Suprapubic skin (tissue), 4 donors: ENCODE data around the gene TSHZ1. TPM values are rescaled to one million over a fixed set of nuclear protein-coding genes. Genes with fewer than 3 reads are reported as not detected.

Experiments
- DNase-seq, 2 donors: peaks; one replicate each; pipeline ENCODE4 v3.0.0-alpha.2; 2019; ENCODE audit warnings: low spot score in 2 of 2
- H3K27ac ChIP-seq: fragments of 200-600 bp; sonication (generic); one replicate; pipeline ENCODE4 v1.5.1; 2019
- H3K27me3 ChIP-seq: fragments of 200-600 bp; sonication (generic); one replicate; pipeline ENCODE4 v1.5.1; 2019
- H3K36me3 ChIP-seq: fragments of 200-600 bp; sonication (generic); one replicate; pipeline ENCODE4 v1.5.1; 2019
- H3K4me1 ChIP-seq: fragments of 200-600 bp; sonication (generic); one replicate; pipeline ENCODE4 v1.5.1; 2019
- H3K4me3 ChIP-seq: fragments of 200-600 bp; sonication (generic); one replicate; pipeline ENCODE4 v1.5.1; 2019; ENCODE audit warnings: mild to moderate bottlenecking
- H3K9me3 ChIP-seq: fragments of 200-600 bp; sonication (generic); one replicate; pipeline ENCODE4 v1.5.1; 2019
- EP300 ChIP-seq: sonication (generic); formaldehyde crosslinking; IDR thresholded peaks from one replicate; pipeline ENCODE4 v1.6.1; 2017; ENCODE audit warnings: antibody characterized with exemption
- POLR2A ChIP-seq, 2 donors: fragments of 450-650 bp; IDR thresholded peaks; one replicate each; pipeline ENCODE4 v1.6.1; 2017; ENCODE audit warnings: antibody characterized with exemption in 2 of 2, mild to moderate bottlenecking in 2 of 2, moderate library complexity in 2 of 2
- POLR2AphosphoS5 ChIP-seq, 3 donors: sonication (generic); formaldehyde crosslinking; IDR thresholded peaks; one replicate each; pipeline ENCODE4 v1.6.1; 2017; ENCODE audit warnings: antibody characterized with exemption in 3 of 3
- WGBS: methylation state at CpG from one replicate; pipeline ENCODE4 v1.1.5; 2018; 5-methylcytosine and 5-hydroxymethylcytosine counted together
- total RNA-seq, 4 donors: library from RNA; depleted of rRNA; stranded (reverse); fragments of >200 nt; gene quantifications; one replicate each; pipeline ENCODE4 v1.1.0, GENCODE V29; 2016
- TF ChIP-seq, protein P1 (sequence below), 2 donors: fragments of 200-600 bp in 1 of 2; fragments of 450-650 bp in 1 of 2; sonication (generic) in 1 of 2; IDR thresholded peaks; one replicate each; pipeline ENCODE4 v1.5.1; 2016 to 2019; ENCODE audit warnings: antibody characterized with exemption in 2 of 2, mild to moderate bottlenecking in 1 of 2, moderate library complexity in 1 of 2

Gene TSHZ1
- total RNA-seq, 4 donors from 2014 or later: 15.2 to 24.5 (median 20.3) TPM

DNA sequence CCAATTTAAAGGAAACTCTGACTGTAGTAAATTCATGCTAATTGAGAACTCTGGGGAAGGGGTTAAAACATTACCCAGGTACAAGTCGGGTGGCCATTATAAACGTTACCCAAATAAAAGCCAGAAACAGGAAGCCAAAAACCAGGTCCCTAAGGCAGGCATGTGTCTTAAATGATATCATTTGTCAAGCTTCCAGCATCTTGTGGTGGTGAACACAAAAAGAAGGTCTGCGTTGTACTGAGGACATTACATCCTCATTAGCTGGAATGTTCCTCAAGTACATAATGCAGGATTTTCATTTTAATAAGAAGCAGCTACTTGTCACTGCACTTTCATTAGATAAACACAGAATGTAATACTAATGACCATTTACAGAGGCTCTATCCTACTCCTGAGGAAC lies 12.6 kb upstream of the TSHZ1 start:
- Histone ChIP-seq H3K9me3 (no peaks in the 10 kb centered on the region), H3K27ac (no peak overlapping the region), H3K36me3 (peaks cover 6% of the 10 kb centered on the region), H3K4me1 (peaks cover 47% of the 10 kb centered on the region), H3K27me3 (no peaks in the 10 kb centered on the region), H3K4me3 (no peak overlapping the region)
- no peak for DNase-seq
- WGBS: 10% methylated on average over 3 of the region's 3 CpGs
- TF ChIP-seq POLR2A (IDR thresholded peaks at IDR 0.05): no peak
- TF ChIP-seq, protein P1, sequence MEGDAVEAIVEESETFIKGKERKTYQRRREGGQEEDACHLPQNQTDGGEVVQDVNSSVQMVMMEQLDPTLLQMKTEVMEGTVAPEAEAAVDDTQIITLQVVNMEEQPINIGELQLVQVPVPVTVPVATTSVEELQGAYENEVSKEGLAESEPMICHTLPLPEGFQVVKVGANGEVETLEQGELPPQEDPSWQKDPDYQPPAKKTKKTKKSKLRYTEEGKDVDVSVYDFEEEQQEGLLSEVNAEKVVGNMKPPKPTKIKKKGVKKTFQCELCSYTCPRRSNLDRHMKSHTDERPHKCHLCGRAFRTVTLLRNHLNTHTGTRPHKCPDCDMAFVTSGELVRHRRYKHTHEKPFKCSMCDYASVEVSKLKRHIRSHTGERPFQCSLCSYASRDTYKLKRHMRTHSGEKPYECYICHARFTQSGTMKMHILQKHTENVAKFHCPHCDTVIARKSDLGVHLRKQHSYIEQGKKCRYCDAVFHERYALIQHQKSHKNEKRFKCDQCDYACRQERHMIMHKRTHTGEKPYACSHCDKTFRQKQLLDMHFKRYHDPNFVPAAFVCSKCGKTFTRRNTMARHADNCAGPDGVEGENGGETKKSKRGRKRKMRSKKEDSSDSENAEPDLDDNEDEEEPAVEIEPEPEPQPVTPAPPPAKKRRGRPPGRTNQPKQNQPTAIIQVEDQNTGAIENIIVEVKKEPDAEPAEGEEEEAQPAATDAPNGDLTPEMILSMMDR (IDR thresholded peaks at IDR 0.05): no peak

DNA sequence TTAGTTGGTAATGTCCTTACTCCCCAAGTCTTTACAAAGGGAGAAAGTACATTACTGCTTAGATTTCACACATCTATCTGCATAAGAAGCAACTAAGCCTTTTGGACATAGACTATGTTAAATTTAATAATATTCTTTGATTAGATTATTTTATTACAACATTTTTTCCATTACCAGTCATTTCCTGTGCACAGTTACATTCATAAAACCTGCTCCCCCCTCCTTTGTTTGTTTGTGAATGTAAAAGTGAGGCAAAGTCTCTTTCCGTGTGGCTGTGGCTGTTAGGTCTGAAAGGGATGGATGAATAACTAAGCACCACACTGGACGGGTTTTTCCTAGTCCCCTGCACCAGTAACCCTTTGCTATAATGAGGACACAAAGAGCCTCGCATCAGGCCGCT lies 11.3 kb upstream of the TSHZ1 start:
- H3K4me3 ChIP-seq: no peak overlapping the region
- no peak overlapping the region for H3K27ac ChIP-seq
- no peaks in the 10 kb centered on the region for H3K27me3 ChIP-seq
- no peaks in the 10 kb centered on the region for H3K9me3 ChIP-seq
- TF ChIP-seq POLR2AphosphoS5 (IDR thresholded peaks at IDR 0.05) (no peak), EP300 (no peak), POLR2A (IDR thresholded peaks at IDR 0.05) (no peak)
- TF ChIP-seq, protein P1 (IDR thresholded peaks at IDR 0.05): no peak
- 85% methylated on average over 4 of the region's 4 CpGs for WGBS
- H3K36me3 ChIP-seq: peaks cover 6% of the 10 kb centered on the region
- DNase-seq: no peak
- peaks cover 60% of the 10 kb centered on the region for H3K4me1 ChIP-seq

DNA sequence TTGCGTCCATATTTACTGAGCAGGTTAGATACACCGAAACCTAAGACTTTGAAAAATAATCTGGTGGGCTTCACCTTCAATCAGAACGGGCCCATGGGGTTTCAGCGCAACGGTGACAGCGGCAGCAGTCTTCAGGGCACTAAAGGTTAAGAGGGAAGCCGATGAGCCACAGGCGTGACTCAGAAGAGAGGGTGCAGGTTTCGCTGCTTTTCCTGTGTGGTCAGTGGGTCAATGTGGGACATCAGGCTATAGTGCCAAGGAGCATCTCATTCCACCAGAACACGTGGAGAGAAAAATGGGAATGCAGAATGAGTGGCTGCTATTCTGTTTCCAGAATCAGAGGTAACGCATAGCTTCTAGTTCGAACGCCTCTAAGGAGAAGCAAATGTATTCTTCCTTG lies 10.5 kb upstream of the TSHZ1 start:
- 95% methylated on average over 13 of the region's 13 CpGs for WGBS
- Histone ChIP-seq H3K27ac (no peak overlapping the region), H3K4me3 (no peak overlapping the region), H3K4me1 (peaks cover 67% of the 10 kb centered on the region), H3K9me3 (no peaks in the 10 kb centered on the region), H3K27me3 (no peaks in the 10 kb centered on the region), H3K36me3 (peaks cover 6% of the 10 kb centered on the region)
- DNase-seq: no peak
- TF ChIP-seq POLR2A (IDR thresholded peaks at IDR 0.05) (no peak), EP300 (no peak), POLR2AphosphoS5 (IDR thresholded peaks at IDR 0.05) (no peak)
- TF ChIP-seq, protein P1 (IDR thresholded peaks at IDR 0.05): no peak

DNA sequence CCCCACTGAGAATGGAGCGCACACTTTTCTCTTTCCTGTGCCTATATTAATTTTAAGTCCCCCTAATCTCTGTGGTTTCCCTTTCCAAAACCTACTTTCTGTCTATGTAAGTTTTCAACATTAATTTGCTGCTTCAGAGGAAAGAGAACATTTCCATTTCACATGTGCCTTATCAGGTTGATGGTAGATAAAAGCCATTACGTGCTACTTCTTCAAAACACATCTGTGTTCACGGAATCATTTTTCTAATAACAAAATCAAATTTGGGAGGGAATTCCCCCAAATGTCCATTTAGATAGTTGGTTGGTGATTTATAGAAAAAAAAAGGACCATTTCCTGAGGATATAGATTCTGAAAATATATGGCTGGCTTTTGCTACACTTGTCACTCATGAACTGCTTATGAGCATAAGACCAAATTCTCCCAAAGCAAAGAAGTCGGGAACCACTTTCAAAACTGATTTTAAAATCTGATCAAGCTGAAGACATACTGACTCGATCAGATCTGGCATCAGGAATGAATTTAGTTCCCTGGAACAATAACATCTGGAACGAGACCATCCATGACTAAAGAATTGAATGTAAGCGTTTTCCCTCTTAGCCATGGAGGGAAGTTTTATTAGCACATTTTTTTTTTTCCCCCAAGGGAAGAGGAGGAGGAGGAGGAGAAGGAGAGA lies 9.9 kb upstream of the TSHZ1 start:
- 60% methylated on average over 7 of the region's 7 CpGs for WGBS
- H3K27ac ChIP-seq: no peak overlapping the region
- no peaks in the 10 kb centered on the region for H3K27me3 ChIP-seq
- DNase-seq: no peak
- H3K9me3 ChIP-seq: no peaks in the 10 kb centered on the region
- TF ChIP-seq EP300 (no peak), POLR2AphosphoS5 (IDR thresholded peaks at IDR 0.05) (no peak), POLR2A (IDR thresholded peaks at IDR 0.05) (no peak)
- TF ChIP-seq, protein P1 (IDR thresholded peaks at IDR 0.05): no peak
- peaks cover 6% of the 10 kb centered on the region for H3K36me3 ChIP-seq
- no peak overlapping the region for H3K4me3 ChIP-seq
- peaks cover 74% of the 10 kb centered on the region for H3K4me1 ChIP-seq

DNA sequence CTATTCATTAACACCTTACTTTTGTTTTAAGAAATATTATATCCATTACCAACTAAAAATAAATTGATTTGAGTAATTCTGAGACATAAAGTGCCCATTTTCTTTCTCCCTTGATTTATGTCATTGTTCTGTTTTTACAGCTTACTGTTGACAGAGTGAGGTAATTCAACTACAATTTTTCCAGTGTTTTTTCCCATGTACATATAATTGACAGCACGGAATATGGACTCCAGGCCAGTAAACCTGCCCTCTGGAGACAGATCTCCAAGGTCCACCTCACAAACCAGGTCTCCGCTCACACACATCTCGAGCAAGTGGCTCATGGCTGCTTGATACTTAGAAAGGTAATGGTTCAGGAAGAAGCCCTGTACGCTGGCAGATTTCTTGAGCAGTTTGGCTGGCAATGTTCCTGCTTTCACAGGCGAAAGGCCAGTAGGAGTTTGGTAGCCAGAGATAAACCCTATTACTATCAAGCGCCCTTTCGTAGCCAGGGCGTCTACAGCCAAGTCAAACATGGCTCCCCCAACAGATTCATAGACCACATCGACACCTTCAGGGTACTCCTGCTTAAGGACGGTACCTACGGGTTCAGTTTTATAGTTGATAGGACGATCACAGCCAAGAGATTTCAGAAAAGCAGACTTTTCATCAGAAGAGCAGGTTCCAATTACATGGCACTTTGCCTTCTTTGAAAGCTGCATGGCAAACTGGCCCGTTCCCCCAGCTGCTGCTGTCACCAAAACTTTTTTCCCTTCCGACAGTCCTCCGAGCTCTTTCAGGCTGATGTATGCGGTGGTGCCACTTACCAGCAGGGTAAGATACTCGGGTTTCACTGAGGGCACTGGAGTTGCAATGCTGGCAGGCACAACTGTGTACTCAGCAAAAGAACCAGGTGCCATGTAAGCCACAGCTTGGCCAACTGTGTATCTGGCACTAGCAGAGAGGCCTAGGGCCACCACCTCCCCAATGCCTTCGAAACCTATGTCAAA lies 9.0 kb upstream of the TSHZ1 start:
- Histone ChIP-seq H3K27ac (no peak overlapping the region), H3K36me3 (peaks cover 6% of the 10 kb centered on the region), H3K4me1 (peaks cover 82% of the 10 kb centered on the region), H3K27me3 (no peaks in the 10 kb centered on the region), H3K4me3 (no peak overlapping the region), H3K9me3 (no peaks in the 10 kb centered on the region)
- DNase-seq: no peak
- TF ChIP-seq, protein P1 (IDR thresholded peaks at IDR 0.05): no peak
- TF ChIP-seq EP300 (no peak), POLR2A (IDR thresholded peaks at IDR 0.05) (no peak), POLR2AphosphoS5 (IDR thresholded peaks at IDR 0.05) (no peak)
- 86% methylated on average over 18 of the region's 18 CpGs for WGBS
